GM12878 (cell line): ENCODE measurements around the gene LEKR1. TPM values are rescaled to one million over a fixed set of nuclear protein-coding genes. Genes with fewer than 3 reads are reported as not detected.
A peak's percentile ranks its signal among the peaks of the same experiment; 100 is the strongest.

ENCODE experiments used
- ATAC-seq: fragments of 200-7000 bp; cut with Tn5 transposase; 3 replicates; pipeline ENCODE4 v1.9.1; 2020; ENCODE audit warnings: mild to moderate bottlenecking, moderate library complexity
- BruUV-seq: library from RNA; stranded (reverse); fragments of 400-500 nt; replicated peaks from 2 replicates; lab custom pipeline; 2021; lab: Mats Ljungman, UMichigan
- CTCF ChIA-PET: fragments of 300-600 bp; sonication (Branson Sonifier 250); formaldehyde crosslinking; extraction: SDS; loops from one replicate; lab custom pipeline; 2021; ENCODE audit warnings: inconsistent platforms; lab: Yijun Ruan, JAX
- POLR2A ChIA-PET: fragments of 350-600 bp; formaldehyde crosslinking; extraction: SDS; loops from one replicate; lab custom pipeline; 2021; ENCODE audit warnings: inconsistent platforms; lab: Charles Lee
- RAD21 ChIA-PET: fragments of 300-600 bp; sonication (Branson Sonifier 250); formaldehyde crosslinking; loops from one replicate; lab custom pipeline; 2023; ENCODE audit warnings: antibody characterized with exemption; ENCODE audit not compliant: unreplicated experiment; lab: Charles Lee
- SMC1A ChIA-PET: fragments of 300-600 bp; sonication (Branson Sonifier 250); formaldehyde crosslinking; loops from one replicate; lab custom pipeline; 2023; ENCODE audit not compliant: unreplicated experiment, uncharacterized antibody; lab: Charles Lee
- DNase-seq: peaks from one replicate; pipeline ENCODE4 v3.0.0-alpha.2; 2011; ENCODE audit warnings: low read depth, low spot score
- FAIRE-seq: peaks from 3 replicates; lab custom pipeline; 2011; peaks lifted over from hg19 to GRCh38; lab: Jason Lieb, UNC
- H2AFZ ChIP-seq: 2 replicates; pipeline ENCODE4 v1.6.0; 2011; ENCODE audit warnings: low read depth, low read length, control low read depth; ENCODE audit not compliant: control insufficient read depth
- H3K27ac ChIP-seq: 2 replicates; pipeline ENCODE4 v1.5.1; 2011; ENCODE audit warnings: control low read depth; ENCODE audit not compliant: control insufficient read depth, insufficient read depth
- H3K27me3 ChIP-seq, 2 experiments: replicated peaks in 1 of 2; 2 replicates each; pipeline versions ENCODE4 v1.6.0 to v1.6.1; 2011; ENCODE audit warnings: low read length in 1 of 2; ENCODE audit not compliant: control insufficient read depth in 2 of 2, insufficient read depth in 2 of 2
- H3K36me3 ChIP-seq, 2 experiments: 2 replicates each; pipeline ENCODE4 v1.5.1; 2011; ENCODE audit warnings: low read length in 1 of 2; ENCODE audit not compliant: control insufficient read depth in 2 of 2, insufficient read depth in 2 of 2
- H3K4me1 ChIP-seq: 2 replicates; pipeline ENCODE4 v1.6.1; 2011; ENCODE audit warnings: mild to moderate bottlenecking, low read length, moderate library complexity, mixed read lengths; ENCODE audit not compliant: control insufficient read depth, insufficient read depth
- H3K4me2 ChIP-seq: 2 replicates; pipeline ENCODE4 v1.6.0; 2011; ENCODE audit warnings: control low read depth; ENCODE audit not compliant: control insufficient read depth, insufficient read depth
- H3K4me3 ChIP-seq: fragments of 200-600 bp; sonication (generic); 2 replicates; pipeline ENCODE4 v1.5.1; 2016
- H3K79me2 ChIP-seq: 2 replicates; pipeline ENCODE4 v1.6.0; 2011; ENCODE audit warnings: low read length; ENCODE audit not compliant: control insufficient read depth, insufficient read depth
- H3K9ac ChIP-seq: 2 replicates; pipeline ENCODE4 v1.8.0; 2011; ENCODE audit warnings: low read length, control low read depth, mixed read lengths; ENCODE audit not compliant: control insufficient read depth, insufficient read depth
- H3K9me3 ChIP-seq: replicated peaks from 3 replicates; pipeline ENCODE4 v1.5.1; 2011; ENCODE audit warnings: mild to moderate bottlenecking, low read length; ENCODE audit not compliant: control insufficient read depth, insufficient read depth
- H4K20me1 ChIP-seq: 2 replicates; pipeline ENCODE4 v1.6.0; 2011; ENCODE audit not compliant: control insufficient read depth, insufficient read depth
- EED ChIP-seq: sonication (generic); IDR thresholded peaks from 2 replicates; pipeline ENCODE4 v1.6.1; 2016; ENCODE audit warnings: antibody characterized with exemption, low read depth
- MYC ChIP-seq: IDR thresholded peaks from 2 replicates; pipeline ENCODE4 v1.6.1; 2011; ENCODE audit warnings: mild to moderate bottlenecking, low read length, moderate library complexity, inconsistent platforms; ENCODE audit not compliant: insufficient read depth, insufficient replicate concordance, insufficient read length, severe bottlenecking
- RELA ChIP-seq: fragments of 450-650 bp; IDR thresholded peaks from 2 replicates; pipeline ENCODE4 v1.8.0; 2014; ENCODE audit warnings: borderline replicate concordance; ENCODE audit not compliant: partially characterized antibody
- RUNX3 ChIP-seq: IDR thresholded peaks from 2 replicates; pipeline ENCODE4 v1.6.1; 2012; ENCODE audit warnings: low read length, inconsistent platforms
- WGBS: methylation state at CpG from one replicate; pipeline ENCODE4 v1.1.6; 2016; ENCODE audit warnings: low lambda C conversion rate; ENCODE audit not compliant: insufficient replicate concordance, insufficient coverage; ENCODE audit errors: missing lambda C conversion rate; 5-methylcytosine and 5-hydroxymethylcytosine counted together
- in situ Hi-C: fragments of 300-500 bp; cut with MboI; formaldehyde crosslinking; loops from 9 replicates; pipeline ENCODE4 v1.14.3; 2018; ENCODE audit warnings: mixed read lengths
- intact Hi-C: fragments of 100-400 bp; cut with micrococcal nuclease; formaldehyde crosslinking; loops from one replicate; pipeline ENCODE4 v1.14.2; 2022; ENCODE audit not compliant: unreplicated experiment
- polyA plus RNA-seq, 11 experiments: library from polyadenylated mRNA; depleted of rRNA in 4 of 11; unstranded in 6 of 11; stranded (reverse) in 5 of 11; fragments of >200 nt; fragmentation: Nextera tagmentation in 4 of 11; fragmentation: Illumina TruSeq in 1 of 11; extraction: Ambion mirVana in 4 of 11; extraction: Trizol in 1 of 11; gene quantifications; 1 replicate in 1 of 11; 2 replicates in 10 of 11; pipeline versions ENCODE4 v1.2.1 to v1.2.3, GENCODE V29; 2011 to 2016; ENCODE audit warnings: inconsistent platforms in 2 of 11, missing spikeins in 2 of 11, low read depth in 1 of 11
- total RNA-seq, 4 experiments: library from RNA; depleted of rRNA in 3 of 4; stranded (reverse); fragments of >200 nt in 3 of 4; fragmentation: Illumina TruSeq in 1 of 4; extraction: Trizol in 1 of 4; gene quantifications; 2 replicates each; pipeline versions ENCODE4 v1.2.1 to v1.2.3, GENCODE V29; 2013 to 2021
- TF ChIP-seq, protein P1 (sequence below): fragments of 150-350 bp; IDR thresholded peaks from 2 replicates; pipeline ENCODE4 v1.6.1; 2016; ENCODE audit warnings: low read depth, low read length

Gene LEKR1
- total and polyA plus RNA-seq, 10 of the 15 experiments (the other 5 are each of a cell fraction or from before 2014, with no cell fraction given): 0.48 to 3.2 (median 1.3) TPM

DNA sequence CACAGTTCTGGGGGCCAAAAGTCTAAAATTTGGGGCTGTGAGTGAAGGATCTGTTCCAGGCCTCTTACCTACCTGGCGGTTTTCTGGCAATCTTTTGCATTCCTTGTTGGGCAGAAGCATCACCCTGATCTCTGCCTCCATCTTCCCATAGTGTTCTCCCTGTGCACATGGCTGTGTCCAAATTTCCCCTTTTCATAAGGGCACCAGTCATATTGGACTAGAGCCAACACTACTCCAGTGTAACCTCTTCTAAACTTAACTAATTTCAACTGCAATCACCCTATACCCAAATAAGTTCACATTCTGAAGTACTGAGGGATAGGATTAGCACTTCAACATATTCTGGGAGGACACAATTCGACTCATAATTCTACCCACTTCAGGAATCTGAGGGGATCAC is 248.8 kb downstream of the LEKR1 start (continued):
- TF ChIP-seq MYC (no peak), RELA (no peak)

DNA sequence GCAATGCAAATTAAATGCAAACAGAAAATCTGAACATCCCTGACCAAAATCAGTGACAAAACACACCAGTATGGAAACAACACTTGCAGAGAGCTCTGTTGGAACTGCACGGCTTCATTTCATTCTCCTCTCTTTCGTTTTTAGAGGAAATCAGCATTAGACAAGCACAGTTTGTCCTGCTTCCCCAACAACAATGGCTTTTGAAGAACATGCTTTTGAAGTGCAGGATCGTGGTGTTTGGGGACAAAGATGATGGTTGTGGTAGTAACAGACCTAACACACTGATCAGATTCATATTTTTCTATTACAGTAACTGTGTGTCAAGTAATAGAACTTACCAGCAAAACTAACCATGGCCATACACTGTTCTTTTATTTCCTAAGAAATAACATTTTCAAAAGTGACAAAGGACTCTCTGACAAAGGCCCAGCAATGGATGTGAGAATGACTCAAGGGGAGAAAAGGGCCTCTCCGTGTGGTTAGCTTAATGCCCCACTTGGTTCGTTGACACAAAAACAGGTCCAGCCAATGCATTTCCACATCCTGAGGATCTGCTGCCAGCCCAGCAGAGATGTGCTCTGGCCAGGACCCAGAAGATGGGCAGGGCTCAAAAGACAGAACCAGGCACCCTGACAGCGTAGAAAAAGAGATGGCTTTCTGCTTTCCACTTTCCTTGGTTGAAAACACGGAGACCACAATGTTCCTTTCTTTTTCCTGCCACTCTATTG is 249.7 kb downstream of the LEKR1 start:
- no peak overlapping the region for H3K4me2 ChIP-seq
- 67% methylated on average over 7 of the region's 7 CpGs for WGBS
- in situ Hi-C loops: no loop called here
- SMC1A ChIA-PET: interaction anchor here (0.8 to 3.6 kb wide), 9 partner anchors 9 to 390 kb away, joined by 3 to 15 read pairs (median 4); no protein-coding TSS in a partner anchor
- no peaks in the 10 kb centered on the region for H3K79me2 ChIP-seq
- H3K4me1 ChIP-seq: peaks cover 10% of the 10 kb centered on the region; the same call in 1 of the 2 replicates
- H3K27me3 ChIP-seq: no peaks in the 10 kb centered on the region
- no peak overlapping the region for H3K9ac ChIP-seq
- no peak overlapping the region for H3K4me3 ChIP-seq
- H3K9me3 ChIP-seq: no peaks in the 10 kb centered on the region
- intact Hi-C loops: no loop called here
- H2AFZ ChIP-seq: no peak overlapping the region; the same call in 1 of the 2 replicates
- no peaks in the 10 kb centered on the region for H4K20me1 ChIP-seq
- H3K36me3 ChIP-seq: no peaks in the 10 kb centered on the region
- DNase-seq (no peak), FAIRE-seq (no peak), ATAC-seq (peak; percentile 64)
- CTCF ChIA-PET: interaction anchor here (0.9 to 50.9 kb wide), 6 partner anchors 9 to 453 kb away, joined by 3 to 939 read pairs (median 6); no protein-coding TSS in a partner anchor
- BruUV-seq: no TSS peak
- 0 out of 2 replicates have a peak, but pooled peaks have one; percentile 15 for TF ChIP-seq EED
- TF ChIP-seq, protein P1, sequence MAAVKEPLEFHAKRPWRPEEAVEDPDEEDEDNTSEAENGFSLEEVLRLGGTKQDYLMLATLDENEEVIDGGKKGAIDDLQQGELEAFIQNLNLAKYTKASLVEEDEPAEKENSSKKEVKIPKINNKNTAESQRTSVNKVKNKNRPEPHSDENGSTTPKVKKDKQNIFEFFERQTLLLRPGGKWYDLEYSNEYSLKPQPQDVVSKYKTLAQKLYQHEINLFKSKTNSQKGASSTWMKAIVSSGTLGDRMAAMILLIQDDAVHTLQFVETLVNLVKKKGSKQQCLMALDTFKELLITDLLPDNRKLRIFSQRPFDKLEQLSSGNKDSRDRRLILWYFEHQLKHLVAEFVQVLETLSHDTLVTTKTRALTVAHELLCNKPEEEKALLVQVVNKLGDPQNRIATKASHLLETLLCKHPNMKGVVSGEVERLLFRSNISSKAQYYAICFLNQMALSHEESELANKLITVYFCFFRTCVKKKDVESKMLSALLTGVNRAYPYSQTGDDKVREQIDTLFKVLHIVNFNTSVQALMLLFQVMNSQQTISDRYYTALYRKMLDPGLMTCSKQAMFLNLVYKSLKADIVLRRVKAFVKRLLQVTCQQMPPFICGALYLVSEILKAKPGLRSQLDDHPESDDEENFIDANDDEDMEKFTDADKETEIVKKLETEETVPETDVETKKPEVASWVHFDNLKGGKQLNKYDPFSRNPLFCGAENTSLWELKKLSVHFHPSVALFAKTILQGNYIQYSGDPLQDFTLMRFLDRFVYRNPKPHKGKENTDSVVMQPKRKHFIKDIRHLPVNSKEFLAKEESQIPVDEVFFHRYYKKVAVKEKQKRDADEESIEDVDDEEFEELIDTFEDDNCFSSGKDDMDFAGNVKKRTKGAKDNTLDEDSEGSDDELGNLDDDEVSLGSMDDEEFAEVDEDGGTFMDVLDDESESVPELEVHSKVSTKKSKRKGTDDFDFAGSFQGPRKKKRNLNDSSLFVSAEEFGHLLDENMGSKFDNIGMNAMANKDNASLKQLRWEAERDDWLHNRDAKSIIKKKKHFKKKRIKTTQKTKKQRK: no peak
- TF ChIP-seq RUNX3: peak; percentile 57
- POLR2A ChIA-PET: no interaction called here
- RAD21 ChIA-PET: interaction anchor here (1.0 to 1.5 kb wide), 5 partner anchors 42 to 398 kb away, joined by 3 to 7 read pairs (median 3); no protein-coding TSS in a partner anchor
- H3K27ac ChIP-seq: no peak overlapping the region
